MM.1S (cell line): ENCODE data around the gene TIGD4.

Experiments
- EZH2 ChIP-seq: fragments of 300-600 bp; sonication (generic); optimal IDR thresholded peaks from 2 replicates; pipeline ENCODE3; 2017; ENCODE audit warnings: low read depth, mild to moderate bottlenecking, antibody characterized with exemption, low read length, mixed read lengths
- EZH2phosphoT487 ChIP-seq: fragments of 300-600 bp; sonication (generic); IDR thresholded peaks from 2 replicates; pipeline ENCODE4 v1.6.1; 2018; ENCODE audit warnings: antibody characterized with exemption, low read length
- TF ChIP-seq, protein P1 (sequence below): fragments of 300-600 bp; sonication (generic); IDR thresholded peaks from 2 replicates; pipeline ENCODE4 v1.5.1; 2016; ENCODE audit warnings: antibody characterized with exemption, low read length, mixed read lengths

DNA sequence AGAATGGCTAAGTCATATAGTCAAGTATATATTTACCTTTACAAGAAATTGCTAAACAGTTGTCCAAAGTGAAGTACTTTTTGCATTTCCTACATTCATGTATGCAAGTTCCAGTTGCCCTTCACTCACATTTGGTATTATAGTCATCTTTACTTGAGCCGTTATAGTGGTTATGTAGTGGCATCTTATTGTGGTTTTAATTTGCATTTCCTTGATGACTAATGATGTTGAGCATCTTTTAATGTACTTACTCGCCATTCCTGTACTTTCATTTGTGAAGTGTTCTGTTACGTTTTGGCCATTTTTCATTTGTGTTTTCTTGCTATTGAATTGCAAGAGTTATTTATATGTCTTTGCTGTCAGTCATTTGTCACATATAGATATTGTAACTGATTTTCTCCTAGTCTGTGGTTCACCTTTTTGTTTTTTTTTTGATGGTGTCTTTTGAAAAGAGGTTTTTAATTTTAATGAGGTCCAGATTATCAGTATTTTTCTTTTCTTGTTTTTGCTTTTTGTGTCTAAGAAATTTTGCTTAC, 27.8 kb upstream of the TIGD4 start:
- TF ChIP-seq, protein P1, sequence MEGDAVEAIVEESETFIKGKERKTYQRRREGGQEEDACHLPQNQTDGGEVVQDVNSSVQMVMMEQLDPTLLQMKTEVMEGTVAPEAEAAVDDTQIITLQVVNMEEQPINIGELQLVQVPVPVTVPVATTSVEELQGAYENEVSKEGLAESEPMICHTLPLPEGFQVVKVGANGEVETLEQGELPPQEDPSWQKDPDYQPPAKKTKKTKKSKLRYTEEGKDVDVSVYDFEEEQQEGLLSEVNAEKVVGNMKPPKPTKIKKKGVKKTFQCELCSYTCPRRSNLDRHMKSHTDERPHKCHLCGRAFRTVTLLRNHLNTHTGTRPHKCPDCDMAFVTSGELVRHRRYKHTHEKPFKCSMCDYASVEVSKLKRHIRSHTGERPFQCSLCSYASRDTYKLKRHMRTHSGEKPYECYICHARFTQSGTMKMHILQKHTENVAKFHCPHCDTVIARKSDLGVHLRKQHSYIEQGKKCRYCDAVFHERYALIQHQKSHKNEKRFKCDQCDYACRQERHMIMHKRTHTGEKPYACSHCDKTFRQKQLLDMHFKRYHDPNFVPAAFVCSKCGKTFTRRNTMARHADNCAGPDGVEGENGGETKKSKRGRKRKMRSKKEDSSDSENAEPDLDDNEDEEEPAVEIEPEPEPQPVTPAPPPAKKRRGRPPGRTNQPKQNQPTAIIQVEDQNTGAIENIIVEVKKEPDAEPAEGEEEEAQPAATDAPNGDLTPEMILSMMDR = no peak
- TF ChIP-seq EZH2 (no peak), EZH2phosphoT487 (no peak)
